SIG-M5 treated with dmso at 0.1 percent for 504 hours (cell line): ENCODE measurements around the gene RBPMS2.

Source experiments
- DNase-seq: peaks from one replicate; lab custom pipeline; 2025; ENCODE audit not compliant: unreplicated experiment; lab: John Stamatoyannopoulos, UW

The RBPMS2 gene

DNA sequence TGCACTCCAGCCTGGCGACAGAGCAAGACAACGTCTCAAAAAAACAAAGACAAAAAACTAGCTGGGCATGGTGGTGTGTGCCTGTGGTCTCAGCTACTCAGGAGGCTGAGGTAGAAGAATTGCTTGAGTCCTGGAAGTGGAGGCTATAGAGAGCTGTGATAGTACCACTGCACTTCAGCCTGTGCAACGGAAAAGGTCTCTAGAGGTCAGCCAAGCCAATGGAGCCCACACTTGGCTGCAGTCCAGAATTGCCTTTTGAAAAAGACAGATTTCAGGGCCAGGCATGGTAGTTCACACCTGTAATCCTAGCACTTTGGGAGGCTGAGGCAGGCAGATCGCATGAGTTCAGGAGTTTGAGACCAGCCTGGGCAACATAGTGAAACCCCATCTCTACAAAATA is 8.4 kb upstream of the RBPMS2 start:
- DNase-seq, result no peak

DNA sequence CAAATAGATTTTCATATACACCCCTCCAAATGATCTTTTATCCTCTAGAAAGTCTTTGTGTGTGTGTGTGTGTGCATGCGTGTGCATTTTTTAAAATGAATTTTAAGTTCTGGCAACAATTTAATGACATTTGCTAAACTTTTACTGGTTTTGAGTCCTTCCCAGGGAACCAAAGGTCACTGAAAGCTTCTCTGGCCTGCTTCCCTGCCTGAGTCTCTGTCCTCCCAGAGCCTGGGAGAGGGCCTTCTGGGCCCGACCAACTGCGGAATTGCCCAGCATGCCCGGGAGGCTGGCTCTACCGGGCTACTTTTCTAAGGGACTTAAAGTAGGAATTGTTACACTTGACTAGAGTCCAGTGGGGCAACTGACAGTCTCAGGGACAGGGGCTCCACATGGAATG is 7.4 kb upstream of the RBPMS2 start:
- DNase-seq, result no peak

DNA sequence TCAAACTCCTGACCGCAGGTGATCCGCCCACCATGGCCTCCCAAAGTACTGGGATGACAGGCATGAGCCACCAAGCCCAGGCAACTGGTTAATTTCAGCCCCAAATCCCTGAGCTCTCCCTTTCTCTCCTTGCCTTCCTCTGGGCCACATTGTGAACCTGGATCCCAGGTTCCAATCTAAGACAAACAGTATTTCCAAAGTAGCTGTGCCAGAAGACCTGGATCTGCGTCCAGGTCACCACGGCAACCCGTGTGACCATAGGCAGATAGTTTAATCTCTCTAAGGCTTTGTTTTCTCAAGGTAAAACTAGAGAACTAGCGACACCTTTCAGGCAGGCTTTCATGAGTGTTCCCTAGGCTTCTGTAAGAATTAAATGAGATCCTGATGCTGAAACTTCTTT is 5.9 kb upstream of the RBPMS2 start:
- DNase-seq, result no peak

DNA sequence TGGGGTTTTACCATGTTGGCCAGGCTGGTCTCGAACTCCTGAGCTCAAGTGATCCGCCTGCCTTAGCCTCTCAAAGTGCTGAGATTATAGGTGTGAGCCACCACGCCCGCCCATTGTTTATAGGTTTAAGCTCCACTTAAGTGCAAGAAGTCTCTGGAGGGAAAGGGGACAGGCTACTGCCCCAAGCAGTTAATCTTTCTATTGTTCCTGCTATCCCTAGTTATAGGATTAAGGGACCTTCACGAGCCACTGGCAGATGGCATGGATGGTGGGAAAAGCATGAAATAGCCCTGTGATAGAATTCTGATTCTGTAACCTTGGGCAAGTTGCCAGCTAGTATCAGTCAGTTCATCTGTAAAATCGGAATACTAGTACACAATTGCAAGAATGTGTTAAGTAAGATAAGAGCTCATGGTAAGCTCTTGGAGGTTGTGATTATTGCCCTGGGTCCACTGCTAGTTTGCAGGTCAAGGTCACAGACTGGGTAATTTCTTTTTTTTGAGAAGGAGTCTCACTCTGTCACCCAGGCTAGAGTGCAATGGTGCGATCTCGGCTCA is 5.3 kb upstream of the RBPMS2 start:
- no peak for DNase-seq

DNA sequence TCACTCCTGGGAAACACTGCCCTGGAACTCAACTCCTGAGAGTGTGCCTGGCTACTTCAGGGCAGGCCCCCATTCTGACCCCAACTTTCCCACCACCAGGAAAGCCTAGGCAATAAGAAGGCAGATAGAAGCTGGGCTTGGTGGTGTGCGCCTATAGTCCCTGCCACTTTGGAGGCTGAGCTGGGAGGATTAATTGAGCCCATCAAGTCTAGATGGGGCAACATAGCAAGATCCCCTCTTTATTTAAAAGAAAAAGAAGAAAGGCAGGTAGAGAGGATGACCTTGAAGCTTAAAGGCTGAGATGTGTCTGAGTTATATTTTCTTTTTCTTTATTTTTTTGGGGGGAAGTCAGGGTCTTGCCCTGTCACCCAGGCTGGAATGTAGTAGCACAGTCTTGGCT is 4.2 kb upstream of the RBPMS2 start:
- no peak for DNase-seq

DNA sequence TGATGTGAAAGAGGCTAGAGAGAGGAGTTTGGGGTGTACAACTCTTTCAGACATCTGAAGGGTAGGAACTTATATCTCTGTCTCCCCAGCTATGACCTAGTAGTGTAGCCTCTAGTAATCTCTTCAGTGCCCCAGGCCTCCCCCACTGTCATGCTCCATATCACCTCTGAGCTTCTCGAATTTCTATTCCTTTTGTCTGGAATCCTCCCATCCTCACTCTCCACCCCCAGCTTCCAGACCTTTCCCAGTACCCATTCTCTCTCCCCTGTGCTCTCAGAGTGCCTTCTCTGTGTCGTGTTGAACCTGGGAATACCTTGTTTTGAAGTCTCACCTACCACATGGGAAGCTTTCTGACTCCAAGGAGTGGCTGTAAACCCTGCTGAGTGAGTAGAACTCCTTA is 3.6 kb upstream of the RBPMS2 start:
- DNase-seq, result no peak

DNA sequence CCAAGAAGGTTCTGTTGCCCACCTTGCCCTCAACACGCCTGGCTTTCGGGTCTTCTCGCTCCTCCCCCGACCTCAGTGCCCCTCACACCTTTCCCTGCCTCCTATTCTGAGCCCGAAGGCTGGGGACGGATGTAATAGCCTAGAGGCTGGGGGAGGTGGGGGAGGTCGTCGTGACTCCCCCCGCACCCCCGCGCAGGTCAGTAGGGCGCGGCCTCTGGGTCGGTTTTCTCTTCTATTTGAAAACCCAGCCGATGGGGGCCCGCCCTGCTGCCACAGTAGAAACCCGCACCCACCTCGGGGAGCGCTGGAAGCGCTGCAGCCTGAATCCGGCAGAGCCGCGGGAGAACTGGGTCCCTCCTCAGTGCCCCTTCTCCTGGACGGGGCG is 1.0 kb upstream of the RBPMS2 start:
- no peak for DNase-seq

DNA sequence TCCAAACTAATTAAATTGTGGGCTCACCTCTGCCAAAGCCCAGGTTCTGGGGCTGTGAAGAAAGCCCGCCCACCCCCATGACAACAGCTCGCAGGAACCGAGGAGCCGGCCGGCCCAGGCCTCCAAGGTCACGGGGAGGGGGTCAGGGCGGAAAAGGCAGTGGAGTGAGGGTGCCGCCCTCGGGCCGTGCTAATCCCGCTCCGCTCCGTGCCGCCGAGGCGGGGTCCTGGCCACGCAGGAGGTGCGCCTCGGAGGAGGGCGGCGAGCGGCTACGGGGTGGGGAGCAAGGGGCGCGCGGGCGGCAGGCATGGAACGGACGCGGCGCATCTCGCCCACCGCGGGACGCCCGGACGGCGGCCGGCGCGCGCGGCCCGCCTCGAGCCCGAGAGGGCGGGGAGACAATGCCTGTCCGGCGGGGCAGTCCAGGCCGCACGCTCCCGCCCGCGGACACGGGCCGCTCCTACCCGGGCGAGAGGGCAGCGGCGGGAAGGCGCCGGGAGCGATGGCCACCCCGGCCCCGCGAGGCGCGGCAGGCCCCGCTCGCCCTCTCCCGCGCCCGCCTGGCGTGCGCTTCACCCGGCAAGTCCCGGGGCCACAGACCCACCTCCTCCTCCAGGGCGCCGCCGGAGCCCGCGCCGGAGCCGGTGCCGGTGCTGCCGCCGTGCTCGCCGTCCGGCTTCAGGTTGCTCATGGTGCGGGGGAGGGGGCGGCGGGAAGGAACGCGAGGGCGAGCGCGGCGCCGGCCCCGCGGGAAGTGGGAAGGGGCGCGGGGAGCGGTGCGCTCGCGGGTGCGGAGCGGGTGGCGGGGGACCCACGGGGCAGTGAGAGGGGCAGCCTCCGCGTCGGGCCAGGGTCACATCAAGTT is 528 bp downstream of the RBPMS2 start:
- no peak for DNase-seq

DNA sequence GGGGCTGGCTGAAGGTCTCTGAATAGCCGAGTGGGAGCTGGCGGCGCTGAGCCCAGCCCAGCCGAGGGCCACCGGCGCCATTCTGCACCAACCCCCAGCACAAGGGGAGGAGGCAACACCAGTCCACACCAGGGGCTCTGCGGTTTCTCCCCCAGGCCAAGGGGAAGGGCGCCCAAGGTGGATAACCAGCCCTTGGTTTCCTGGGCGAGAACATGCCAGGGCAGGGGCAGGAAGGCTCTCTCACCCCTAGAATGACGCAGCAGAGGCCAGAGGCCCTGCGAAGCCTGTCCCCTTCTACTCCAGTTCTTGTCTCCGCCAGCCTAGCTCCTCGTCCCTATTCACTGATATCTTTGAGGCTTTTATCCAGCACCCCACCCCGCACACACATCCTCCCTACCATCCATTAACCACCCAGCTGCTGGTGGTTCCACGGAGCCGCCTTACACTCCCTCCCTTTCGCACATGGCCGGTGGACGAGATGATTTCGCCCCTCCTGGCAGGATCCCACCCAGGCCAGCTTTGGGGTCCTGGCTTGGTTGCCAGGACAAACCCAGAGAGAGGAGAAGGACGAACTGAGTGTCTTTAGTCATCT is 1.3 kb downstream of the RBPMS2 start:
- DNase-seq, result no peak

DNA sequence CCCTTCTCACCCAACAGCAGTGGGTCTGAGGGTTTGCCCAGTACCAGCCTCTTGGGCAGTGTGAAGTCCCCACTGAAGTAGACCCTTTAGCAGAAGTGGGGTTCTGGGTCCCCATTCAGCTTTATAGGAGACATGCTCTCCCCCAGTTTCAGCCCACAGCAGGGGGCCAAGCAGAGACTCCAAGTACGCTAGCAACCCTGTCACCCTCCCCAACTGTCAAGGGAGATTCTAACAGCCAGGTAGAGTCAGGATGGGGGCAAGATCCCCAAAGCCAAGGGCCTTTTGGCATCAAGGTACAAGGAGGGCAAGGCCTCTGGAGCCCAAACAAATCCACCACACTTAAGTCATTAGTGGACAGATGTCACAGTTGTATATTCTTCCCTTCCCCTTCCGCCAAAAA is 1.8 kb downstream of the RBPMS2 start:
- no peak for DNase-seq

DNA sequence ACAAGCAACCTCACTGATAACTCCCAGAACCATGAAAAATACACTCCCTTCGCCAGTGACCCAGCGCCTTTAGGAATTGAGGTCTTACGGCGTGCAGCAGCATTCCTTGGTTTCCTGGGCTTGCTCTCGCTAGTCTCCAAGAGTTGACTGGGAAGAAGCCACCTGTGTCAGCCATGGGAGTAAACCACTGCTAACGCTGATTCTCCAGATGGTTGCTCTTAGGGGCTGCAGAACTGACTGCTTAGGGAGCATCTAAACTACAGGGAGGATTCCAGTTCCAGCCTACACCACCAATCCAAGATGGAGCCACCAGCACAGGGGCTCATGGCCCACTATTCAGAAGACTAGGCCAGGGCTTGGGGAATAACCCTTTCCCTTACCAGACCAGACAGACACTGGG is 2.4 kb downstream of the RBPMS2 start:
- DNase-seq, result no peak

DNA sequence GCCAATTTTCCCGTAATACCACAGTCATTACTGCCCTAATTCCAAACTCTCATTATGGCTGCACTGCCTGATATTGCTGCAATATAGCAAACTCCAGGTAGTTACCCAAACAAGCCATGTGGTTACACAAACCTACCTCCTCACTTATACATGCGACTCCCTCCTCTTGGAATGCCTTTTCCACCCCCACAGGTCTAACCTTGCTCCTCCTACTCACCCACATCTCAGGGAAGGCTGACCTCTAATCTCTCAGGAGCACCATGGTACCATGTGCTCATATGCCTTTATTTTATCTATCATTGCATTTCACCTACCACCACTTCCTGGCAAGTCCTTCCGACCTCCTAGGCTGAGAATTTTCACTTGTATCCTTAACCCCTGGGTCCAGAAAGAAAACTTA is 2.9 kb downstream of the RBPMS2 start:
- DNase-seq, result no peak

DNA sequence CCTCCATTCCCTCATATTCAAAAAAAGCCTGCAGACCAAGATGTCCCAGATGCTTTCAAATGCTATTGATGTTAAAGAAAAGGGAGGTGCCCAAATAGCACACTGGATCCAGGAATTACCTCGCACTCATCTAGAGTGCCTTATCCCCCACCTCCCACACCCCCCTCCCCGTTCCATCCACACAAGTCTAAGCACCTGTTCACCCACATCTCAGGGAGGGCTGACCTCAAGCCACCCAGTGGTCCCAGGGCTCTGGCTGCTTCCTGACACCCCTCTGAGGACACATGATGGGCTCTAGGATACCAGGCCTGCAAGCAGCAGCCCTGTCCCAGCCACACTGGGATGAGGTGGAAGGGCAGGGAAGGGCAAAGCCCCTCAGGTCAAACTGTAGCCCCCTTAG is 4.8 kb downstream of the RBPMS2 start:
- DNase-seq, result no peak

DNA sequence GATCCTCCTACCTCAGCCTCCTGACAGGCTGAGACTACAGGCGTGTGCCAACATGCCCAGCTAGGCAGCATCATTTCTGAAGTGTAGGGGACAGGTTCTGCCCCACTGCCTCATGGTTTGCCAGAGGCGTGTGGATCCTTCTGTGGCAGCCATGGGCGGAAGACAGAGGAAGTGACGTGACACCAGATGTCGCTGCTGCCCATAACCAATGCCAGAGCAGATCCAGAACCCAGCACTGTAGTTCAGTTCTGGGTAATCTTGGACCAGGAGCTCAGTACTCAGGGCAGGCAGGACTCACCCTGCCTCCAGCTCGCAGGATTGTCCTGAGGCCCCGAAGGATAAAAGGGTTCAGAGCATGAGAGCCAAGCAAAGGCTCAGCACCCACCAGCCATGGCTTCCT is 8.2 kb downstream of the RBPMS2 start:
- DNase-seq, result no peak

DNA sequence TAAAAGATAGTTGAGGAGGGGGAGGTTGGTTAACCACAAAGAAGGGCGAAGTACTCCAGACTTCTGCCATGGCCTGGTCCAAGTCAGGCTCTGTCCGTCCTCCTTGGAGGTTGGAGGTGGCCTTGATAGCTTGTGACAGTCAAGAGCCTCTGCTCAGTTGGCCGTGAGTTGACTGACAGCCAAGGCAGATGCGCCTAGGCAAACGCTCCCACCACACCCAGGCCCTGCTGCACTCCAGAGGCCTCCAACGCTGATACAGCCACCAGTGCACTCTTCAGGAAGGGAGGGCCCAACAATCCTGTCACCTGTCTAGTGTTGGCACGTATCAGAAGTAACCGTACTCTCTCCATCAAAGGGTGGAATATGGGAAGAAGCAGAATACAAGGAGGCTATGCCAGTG is 9.3 kb downstream of the RBPMS2 start:
- no peak for DNase-seq

DNA sequence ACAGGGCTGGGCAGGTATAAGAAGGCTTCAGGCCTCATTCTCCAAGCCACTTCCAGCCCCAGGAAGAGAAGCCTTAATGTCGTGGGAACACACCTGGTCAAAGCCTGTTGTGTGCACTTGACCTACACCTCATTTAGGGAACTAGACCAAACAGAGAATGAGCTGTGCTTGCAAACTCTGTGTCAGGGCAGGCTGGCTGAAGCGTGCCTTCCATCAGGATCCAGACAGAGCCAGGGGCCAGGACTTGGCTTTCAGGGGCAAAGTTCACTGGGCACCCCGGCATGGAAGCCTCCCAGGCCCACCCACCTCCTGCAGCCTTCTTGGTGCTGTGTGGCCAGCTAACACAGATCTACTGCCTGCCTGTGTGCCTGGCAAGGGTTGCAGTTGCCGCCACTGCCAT is 11.5 kb downstream of the RBPMS2 start:
- DNase-seq, result no peak

DNA sequence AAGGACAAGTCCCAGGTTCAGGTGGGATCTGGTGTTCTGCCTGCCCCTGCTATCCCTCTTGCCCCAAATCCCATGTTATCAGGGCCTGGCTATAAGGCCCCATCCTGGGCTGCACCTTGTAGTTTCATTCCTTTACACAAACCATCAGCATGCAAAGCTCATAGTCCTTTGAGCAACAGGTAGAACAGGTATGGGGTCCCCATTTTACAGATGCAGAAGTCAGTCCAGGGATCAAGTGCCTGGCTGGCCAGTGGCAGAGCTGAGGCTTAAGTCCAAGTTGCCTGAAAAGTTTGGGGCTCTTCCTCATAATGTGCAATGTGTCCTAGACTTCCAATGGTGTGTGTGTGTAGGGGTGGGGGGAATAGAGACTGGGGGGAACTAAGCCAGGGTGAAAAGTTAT is 11.9 kb downstream of the RBPMS2 start:
- no peak for DNase-seq

DNA sequence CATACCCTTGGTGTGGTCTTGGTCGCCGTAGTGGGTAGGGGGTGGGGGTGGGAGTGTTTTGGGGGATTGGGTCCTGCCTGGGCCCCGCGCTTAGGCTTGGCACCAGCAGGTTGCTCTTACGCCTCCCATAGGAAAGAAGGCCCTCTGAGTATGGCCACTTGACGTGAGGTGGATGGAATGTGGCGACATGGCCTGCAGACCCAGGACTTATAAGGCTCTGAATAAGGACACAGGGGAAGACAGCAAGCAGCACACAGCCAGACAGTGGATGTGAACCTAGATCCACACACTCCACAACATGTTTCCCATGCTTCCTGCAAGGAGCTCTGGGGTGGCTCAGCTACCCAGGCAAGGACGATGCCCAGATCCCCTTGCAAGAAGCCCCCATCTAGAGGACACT is 12.4 kb downstream of the RBPMS2 start:
- no peak for DNase-seq

DNA sequence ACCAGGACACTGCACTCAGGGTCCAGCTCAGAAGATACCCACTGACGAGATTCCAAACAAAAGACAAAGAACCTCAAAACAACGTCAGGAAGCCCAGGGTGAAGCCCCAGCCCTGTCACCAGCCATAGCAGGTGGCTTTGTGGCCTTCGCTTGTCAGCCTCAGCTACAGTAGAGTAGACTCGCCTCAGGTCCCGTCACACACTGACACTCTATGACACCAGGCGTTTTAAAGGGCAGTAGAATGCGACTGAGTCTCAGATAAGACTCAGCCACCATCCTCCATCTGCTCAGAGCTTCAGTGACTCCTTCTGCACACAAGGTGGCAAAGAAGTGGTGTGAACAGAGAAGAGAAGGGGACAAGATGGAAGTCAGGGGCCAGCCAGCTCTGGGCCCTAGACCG is 12.8 kb downstream of the RBPMS2 start:
- no peak for DNase-seq

DNA sequence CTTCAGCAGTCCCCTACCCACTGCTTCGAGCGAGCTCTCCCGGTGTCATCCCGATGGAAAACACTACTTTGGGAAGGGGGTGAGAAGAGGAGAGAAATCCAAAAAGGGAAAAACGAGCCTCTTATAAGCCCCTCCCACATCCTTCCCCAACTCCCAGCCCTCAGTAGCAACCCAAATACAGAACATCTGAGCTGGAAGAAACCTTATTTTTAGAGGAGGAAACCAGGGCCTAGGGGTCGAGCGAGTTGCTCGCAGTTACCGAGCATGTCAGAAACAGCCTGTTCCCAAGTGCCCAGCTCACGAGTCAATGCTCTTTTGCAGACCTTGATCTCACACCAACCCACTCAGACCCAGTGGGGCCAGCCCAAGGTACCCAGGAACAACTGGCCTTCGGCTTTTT is 14.2 kb downstream of the RBPMS2 start:
- no peak for DNase-seq

DNA sequence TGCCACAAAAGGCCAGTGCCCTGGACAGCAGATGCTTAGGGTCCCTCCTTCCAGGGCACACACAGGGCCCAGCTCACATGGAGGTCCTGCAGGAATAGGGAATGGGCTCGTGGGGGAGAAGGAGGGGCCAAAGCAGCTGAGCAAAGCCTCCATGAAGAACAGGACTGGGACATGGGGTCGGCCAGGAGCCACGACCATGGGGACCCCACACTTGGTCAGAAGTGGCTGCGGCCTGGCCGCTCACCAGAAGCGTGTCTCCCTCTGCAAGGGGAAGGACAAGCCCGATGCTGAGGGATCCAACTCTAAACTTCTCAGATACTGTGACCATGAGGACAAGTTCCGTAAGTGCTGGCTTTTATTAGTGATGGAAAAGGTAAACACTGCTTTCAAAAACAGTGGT is 15.3 kb downstream of the RBPMS2 start:
- no peak for DNase-seq

DNA sequence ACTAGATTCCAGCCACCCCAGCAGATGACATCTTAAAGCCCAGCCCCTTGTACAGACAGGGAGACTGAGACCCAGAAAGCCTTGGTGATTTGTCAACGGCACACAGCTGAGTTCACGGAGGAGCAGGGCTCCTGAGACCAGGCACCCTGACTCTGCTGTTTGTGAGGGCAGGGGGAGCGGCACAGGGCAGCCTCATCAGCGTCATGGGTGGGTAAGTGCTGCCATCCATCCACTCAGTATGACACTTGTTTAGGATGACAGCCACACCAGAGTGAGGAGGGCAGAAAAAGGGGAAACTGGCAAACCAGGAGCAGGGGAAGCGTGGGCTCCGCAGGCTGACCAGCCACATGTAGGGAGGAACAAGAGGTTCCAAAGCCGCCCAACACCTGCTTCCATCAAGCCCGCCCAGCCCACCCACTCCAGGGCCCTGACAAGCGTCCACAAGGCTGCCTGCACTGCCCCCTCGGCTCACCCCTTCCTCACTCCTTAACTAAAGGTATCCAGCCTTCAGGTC is 19.9 kb downstream of the RBPMS2 start:
- DNase-seq, result no peak
